ENCODE data around the gene GNMT. TPM values are rescaled to one million over a fixed set of nuclear protein-coding genes. Genes with fewer than 3 reads are reported as not detected.

Gene GNMT
- total RNA-seq, 4 donors from 2014 or later = 0.79 to 3.7 TPM; not detected in 2

DNA sequence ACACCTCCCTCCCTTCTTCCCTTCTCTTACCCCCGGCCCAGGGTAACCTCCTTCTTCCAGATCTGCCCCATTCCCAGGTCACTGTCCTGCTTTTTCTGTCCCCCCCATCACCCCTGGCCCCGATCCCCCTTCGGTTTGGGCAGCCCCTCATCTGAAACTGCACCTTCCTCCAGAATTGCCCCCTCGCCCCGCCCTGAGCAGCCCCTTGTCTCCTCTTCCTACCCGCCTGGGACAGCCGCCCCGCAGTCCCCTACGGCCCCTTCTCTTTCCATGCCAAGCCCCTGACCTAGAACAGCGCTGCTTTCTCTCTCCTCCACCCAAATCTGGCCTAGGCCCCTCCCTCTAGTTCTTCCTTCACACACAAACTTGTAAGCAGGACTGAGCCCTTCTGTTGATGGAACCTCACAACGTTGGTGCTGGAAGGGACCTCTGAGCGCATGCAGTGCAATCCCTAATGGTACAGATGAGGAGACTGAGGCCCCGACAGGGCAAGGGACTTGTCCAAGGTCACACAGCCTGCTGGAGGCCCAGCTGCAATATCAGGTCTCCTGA is 24.4 kb downstream of the GNMT start:
- Histone ChIP-seq H3K9me3 (no peaks in the 10 kb centered on the region), H3K27ac (peak overlapping the region; percentile 83), H3K36me3 (peaks cover 11% of the 10 kb centered on the region), H3K4me1 (peaks cover 52% of the 10 kb centered on the region), H3K4me3 (peak overlapping the region; percentile 75), H3K27me3 (no peaks in the 10 kb centered on the region)
- TF ChIP-seq EP300 (IDR thresholded peaks at IDR 0.05) (no peak), POLR2A (IDR thresholded peaks at IDR 0.05) (no peak), POLR2AphosphoS5 (IDR thresholded peaks at IDR 0.05) (no peak)
- TF ChIP-seq, protein P1, sequence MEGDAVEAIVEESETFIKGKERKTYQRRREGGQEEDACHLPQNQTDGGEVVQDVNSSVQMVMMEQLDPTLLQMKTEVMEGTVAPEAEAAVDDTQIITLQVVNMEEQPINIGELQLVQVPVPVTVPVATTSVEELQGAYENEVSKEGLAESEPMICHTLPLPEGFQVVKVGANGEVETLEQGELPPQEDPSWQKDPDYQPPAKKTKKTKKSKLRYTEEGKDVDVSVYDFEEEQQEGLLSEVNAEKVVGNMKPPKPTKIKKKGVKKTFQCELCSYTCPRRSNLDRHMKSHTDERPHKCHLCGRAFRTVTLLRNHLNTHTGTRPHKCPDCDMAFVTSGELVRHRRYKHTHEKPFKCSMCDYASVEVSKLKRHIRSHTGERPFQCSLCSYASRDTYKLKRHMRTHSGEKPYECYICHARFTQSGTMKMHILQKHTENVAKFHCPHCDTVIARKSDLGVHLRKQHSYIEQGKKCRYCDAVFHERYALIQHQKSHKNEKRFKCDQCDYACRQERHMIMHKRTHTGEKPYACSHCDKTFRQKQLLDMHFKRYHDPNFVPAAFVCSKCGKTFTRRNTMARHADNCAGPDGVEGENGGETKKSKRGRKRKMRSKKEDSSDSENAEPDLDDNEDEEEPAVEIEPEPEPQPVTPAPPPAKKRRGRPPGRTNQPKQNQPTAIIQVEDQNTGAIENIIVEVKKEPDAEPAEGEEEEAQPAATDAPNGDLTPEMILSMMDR (IDR thresholded peaks at IDR 0.05) = no peak
- no peak for DNase-seq (ENCODE audit: low spot score in 2 of 2)
- WGBS = 10% methylated on average over 13 of the region's 13 CpGs

DNA sequence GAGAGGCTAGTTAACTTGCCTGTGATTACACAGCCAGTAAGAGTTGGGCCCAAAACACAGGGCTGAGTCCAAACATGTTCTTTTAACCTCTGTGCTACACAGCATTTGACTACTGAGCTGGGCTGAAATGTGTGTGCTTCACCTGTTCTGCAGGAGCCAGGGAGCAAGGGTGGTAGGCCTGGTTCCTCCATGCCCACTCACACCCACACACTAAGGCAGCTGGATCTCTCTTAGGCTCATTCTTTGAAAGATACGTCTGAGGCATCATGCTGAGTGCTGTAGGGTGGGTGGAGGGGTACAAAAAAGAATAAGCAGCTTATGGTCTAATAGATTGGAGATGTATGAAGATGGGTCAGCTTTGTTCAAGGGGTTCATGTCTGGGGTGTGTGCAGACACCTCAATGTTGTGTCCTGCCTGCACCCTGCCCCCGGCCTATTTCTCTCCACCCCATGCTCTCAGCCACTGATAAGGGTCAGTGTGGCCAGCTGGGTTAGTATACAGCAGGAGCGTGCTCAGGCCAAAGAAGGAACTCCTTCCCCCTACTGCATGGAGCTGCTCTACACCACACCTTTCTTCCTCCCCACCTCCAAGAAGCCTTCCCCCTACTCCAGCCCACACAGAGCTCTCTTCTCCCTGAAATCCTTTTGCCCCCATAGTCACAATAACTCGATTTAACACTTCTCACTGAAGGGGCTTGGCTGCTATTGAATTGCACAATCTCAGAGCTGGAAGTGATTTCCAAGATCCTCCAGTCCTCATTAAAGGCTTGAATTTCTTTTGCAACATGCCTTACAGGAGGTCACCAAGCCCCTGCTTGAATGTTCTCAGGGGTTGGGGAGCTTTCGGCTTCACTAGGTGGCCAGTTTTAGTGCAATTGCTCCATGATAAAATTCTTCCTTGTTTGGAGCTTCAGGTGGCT is 27.2 kb downstream of the GNMT start:
- DNase-seq (ENCODE audit: low spot score in 2 of 2) = no peak
- TF ChIP-seq POLR2A (IDR thresholded peaks at IDR 0.05) (no peak), EP300 (IDR thresholded peaks at IDR 0.05) (no peak), POLR2AphosphoS5 (IDR thresholded peaks at IDR 0.05) (no peak)
- TF ChIP-seq, protein P1 (IDR thresholded peaks at IDR 0.05) = no peak
- peaks cover 23% of the 10 kb centered on the region for H3K36me3 ChIP-seq
- H3K27ac ChIP-seq = no peak overlapping the region
- 72% methylated on average over 5 of the region's 5 CpGs for WGBS
- H3K27me3 ChIP-seq = no peaks in the 10 kb centered on the region
- H3K4me3 ChIP-seq = no peak overlapping the region
- no peaks in the 10 kb centered on the region for H3K9me3 ChIP-seq
- peaks cover 49% of the 10 kb centered on the region for H3K4me1 ChIP-seq

DNA sequence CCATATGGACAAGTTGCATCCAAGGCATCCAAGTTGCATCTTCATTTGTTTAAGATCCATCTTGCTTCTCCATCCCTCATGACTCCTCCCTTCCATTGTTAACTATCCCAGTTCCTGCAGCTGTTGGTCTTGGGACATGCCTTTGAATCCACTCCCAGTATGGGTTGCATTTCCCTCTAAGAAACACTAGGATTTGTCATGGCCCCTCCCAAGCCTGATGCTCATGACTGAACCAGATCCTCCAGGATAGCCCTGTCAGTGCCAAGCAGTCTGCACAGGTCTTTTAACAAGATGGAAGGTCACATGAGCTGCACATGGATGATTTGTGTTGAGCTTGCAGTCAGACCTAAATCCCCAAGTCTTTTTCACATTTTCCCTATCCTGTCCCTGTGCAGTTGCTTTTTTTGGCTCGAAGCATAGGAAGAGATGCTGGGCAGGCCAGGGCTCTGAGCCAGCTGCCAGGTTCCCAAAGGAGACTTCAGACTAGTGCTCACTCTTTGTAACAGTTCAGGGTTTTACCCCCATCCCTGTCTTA is 28.0 kb downstream of the GNMT start:
- TF ChIP-seq, protein P1 (IDR thresholded peaks at IDR 0.05) = no peak
- TF ChIP-seq POLR2A (IDR thresholded peaks at IDR 0.05) (no peak), EP300 (IDR thresholded peaks at IDR 0.05) (no peak), POLR2AphosphoS5 (IDR thresholded peaks at IDR 0.05) (no peak)
- Histone ChIP-seq H3K4me1 (peaks cover 47% of the 10 kb centered on the region), H3K9me3 (no peaks in the 10 kb centered on the region), H3K27ac (no peak overlapping the region), H3K36me3 (peaks cover 23% of the 10 kb centered on the region), H3K4me3 (no peak overlapping the region), H3K27me3 (no peaks in the 10 kb centered on the region)
- WGBS = 33% methylated on average over 1 of the region's 1 CpG
- DNase-seq (ENCODE audit: low spot score in 2 of 2) = no peak

DNA sequence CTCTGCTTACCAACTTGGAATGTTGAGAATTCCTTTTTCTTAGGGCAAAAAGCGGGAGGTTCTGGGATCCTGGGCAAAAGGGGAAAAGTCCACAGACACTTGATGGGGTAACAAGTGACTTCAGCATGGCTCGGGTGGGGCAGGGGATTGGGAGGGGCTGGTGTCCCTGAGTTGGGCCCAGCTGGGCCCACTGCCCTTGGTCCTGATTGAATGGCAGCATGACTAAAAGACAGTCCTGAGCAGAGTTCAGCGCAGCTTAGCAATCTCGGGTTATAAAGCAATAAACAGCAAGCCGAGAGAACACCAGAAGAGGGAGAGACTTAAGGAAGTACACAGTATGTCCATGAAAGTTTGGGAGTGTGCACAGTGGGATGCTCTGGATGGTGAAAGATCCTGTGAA is 29.4 kb downstream of the GNMT start:
- H3K4me1 ChIP-seq = peaks cover 42% of the 10 kb centered on the region
- H3K27ac ChIP-seq = no peak overlapping the region
- DNase-seq (ENCODE audit: low spot score in 2 of 2) = no peak
- 76% methylated on average over 5 of the region's 5 CpGs for WGBS
- H3K4me3 ChIP-seq = no peak overlapping the region
- TF ChIP-seq EP300 (IDR thresholded peaks at IDR 0.05) (no peak), POLR2A (IDR thresholded peaks at IDR 0.05) (no peak), POLR2AphosphoS5 (IDR thresholded peaks at IDR 0.05) (no peak)
- TF ChIP-seq, protein P1 (IDR thresholded peaks at IDR 0.05) = no peak
- H3K27me3 ChIP-seq = no peaks in the 10 kb centered on the region
- peaks cover 23% of the 10 kb centered on the region for H3K36me3 ChIP-seq
- no peaks in the 10 kb centered on the region for H3K9me3 ChIP-seq

DNA sequence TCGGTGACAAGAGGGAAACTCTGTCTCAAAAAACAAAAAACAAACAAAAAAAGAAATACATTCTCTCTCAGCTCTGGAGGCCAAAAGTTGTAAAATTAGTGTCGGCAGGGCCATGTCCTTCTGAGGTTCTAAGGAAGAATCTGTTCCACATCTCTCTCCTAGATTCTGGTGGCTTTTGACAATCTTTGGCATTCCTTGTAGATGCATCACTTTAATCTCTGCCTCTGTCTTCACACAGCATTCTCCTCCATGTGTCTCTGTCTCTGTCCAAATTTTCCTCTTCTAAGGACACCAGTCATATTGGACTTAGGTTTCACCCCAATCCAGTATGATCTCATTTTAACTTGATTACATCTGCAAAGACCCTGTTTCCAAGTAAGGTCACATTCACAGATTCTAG is 32.9 kb downstream of the GNMT start:
- no peak overlapping the region for H3K27ac ChIP-seq
- no peaks in the 10 kb centered on the region for H3K9me3 ChIP-seq
- DNase-seq (ENCODE audit: low spot score in 2 of 2) = no peak
- 88% methylated on average over 2 of the region's 2 CpGs for WGBS
- no peak for TF ChIP-seq POLR2A (IDR thresholded peaks at IDR 0.05)
- no peak for TF ChIP-seq POLR2AphosphoS5 (IDR thresholded peaks at IDR 0.05)
- no peak for TF ChIP-seq EP300 (IDR thresholded peaks at IDR 0.05)
- TF ChIP-seq, protein P1 (IDR thresholded peaks at IDR 0.05) = no peak
- no peaks in the 10 kb centered on the region for H3K27me3 ChIP-seq
- no peak overlapping the region for H3K4me3 ChIP-seq
- peaks cover 23% of the 10 kb centered on the region for H3K36me3 ChIP-seq
- H3K4me1 ChIP-seq = peaks cover 7% of the 10 kb centered on the region

All from suprapubic skin (tissue), 4 donors.